ENCODE data around the gene PKP4.

PKP4 gene

GRCh38 chr2:158519481-158519880 lies 62.7 kb downstream of the PKP4 start:
- H3K4me3 ChIP-seq (ENCODE audit: low read length) = no peak overlapping the region
- no peak for DNase-seq (ENCODE audit: low read depth, low spot score)

GRCh38 chr2:158529379-158530259 lies 72.9 kb downstream of the PKP4 start:
- DNase-seq (ENCODE audit: low read depth, low spot score) = no peak
- no peak overlapping the region for H3K4me3 ChIP-seq (ENCODE audit: low read length)

- no peak overlapping the region for H3K4me3 ChIP-seq (ENCODE audit: low read length)
- no peak for DNase-seq (ENCODE audit: low read depth, low spot score)
Observed at GRCh38 chr2:158530829-158531228, 74.1 kb downstream of the PKP4 start.

GRCh38 chr2:158533009-158533408 lies 76.3 kb downstream of the PKP4 start:
- peak; percentile 53 for DNase-seq (ENCODE audit: low read depth, low spot score)
- H3K4me3 ChIP-seq (ENCODE audit: low read length) = no peak overlapping the region

- H3K4me3 ChIP-seq (ENCODE audit: low read length) = no peak overlapping the region
- DNase-seq (ENCODE audit: low read depth, low spot score) = peak; percentile 14
Observed at GRCh38 chr2:158539176-158540005, 82.6 kb downstream of the PKP4 start.

- H3K4me3 ChIP-seq (ENCODE audit: low read length) = no peak overlapping the region
- no peak for DNase-seq (ENCODE audit: low read depth, low spot score)
Observed at GRCh38 chr2:158542577-158542976, 85.8 kb downstream of the PKP4 start.

GRCh38 chr2:158543957-158544356 lies 87.2 kb downstream of the PKP4 start:
- DNase-seq (ENCODE audit: low read depth, low spot score) = no peak
- H3K4me3 ChIP-seq (ENCODE audit: low read length) = no peak overlapping the region

GRCh38 chr2:158544998-158545397 lies 88.2 kb downstream of the PKP4 start:
- no peak overlapping the region for H3K4me3 ChIP-seq (ENCODE audit: low read length)
- DNase-seq (ENCODE audit: low read depth, low spot score) = no peak

- H3K4me3 ChIP-seq (ENCODE audit: low read length) = no peak overlapping the region
- no peak for DNase-seq (ENCODE audit: low read depth, low spot score)
Observed at GRCh38 chr2:158546412-158547144, 89.8 kb downstream of the PKP4 start.

- DNase-seq (ENCODE audit: low read depth, low spot score) = no peak
- no peak overlapping the region for H3K4me3 ChIP-seq (ENCODE audit: low read length)
Observed at GRCh38 chr2:158553257-158553656, 96.5 kb downstream of the PKP4 start.

- H3K4me3 ChIP-seq (ENCODE audit: low read length) = no peak overlapping the region
- DNase-seq (ENCODE audit: low read depth, low spot score) = no peak
Observed at GRCh38 chr2:158554996-158555395, 98.2 kb downstream of the PKP4 start.

GRCh38 chr2:158556124-158556523 lies 99.4 kb downstream of the PKP4 start:
- H3K4me3 ChIP-seq (ENCODE audit: low read length) = no peak overlapping the region
- DNase-seq (ENCODE audit: low read depth, low spot score) = no peak

GRCh38 chr2:158557752-158558151 lies 101.0 kb downstream of the PKP4 start:
- H3K4me3 ChIP-seq (ENCODE audit: low read length) = no peak overlapping the region
- DNase-seq (ENCODE audit: low read depth, low spot score) = no peak

- DNase-seq (ENCODE audit: low read depth, low spot score) = no peak
- H3K4me3 ChIP-seq (ENCODE audit: low read length) = no peak overlapping the region
Observed at GRCh38 chr2:158559252-158559651, 102.5 kb downstream of the PKP4 start.

- no peak for DNase-seq (ENCODE audit: low read depth, low spot score)
- no peak overlapping the region for H3K4me3 ChIP-seq (ENCODE audit: low read length)
Observed at GRCh38 chr2:158560259-158560658, 103.5 kb downstream of the PKP4 start.

GRCh38 chr2:158561054-158561453 lies 104.3 kb downstream of the PKP4 start:
- DNase-seq (ENCODE audit: low read depth, low spot score) = no peak
- no peak overlapping the region for H3K4me3 ChIP-seq (ENCODE audit: low read length)

GRCh38 chr2:158567208-158567607 lies 110.5 kb downstream of the PKP4 start:
- DNase-seq (ENCODE audit: low read depth, low spot score) = no peak
- H3K4me3 ChIP-seq (ENCODE audit: low read length) = no peak overlapping the region

GRCh38 chr2:158569284-158569683 lies 112.5 kb downstream of the PKP4 start:
- DNase-seq (ENCODE audit: low read depth, low spot score) = no peak

GRCh38 chr2:158570869-158571268 lies 114.1 kb downstream of the PKP4 start:
- no peak for DNase-seq (ENCODE audit: low read depth, low spot score)
- no peak overlapping the region for H3K4me3 ChIP-seq (ENCODE audit: low read length)

More at GRCh38 chr2:158569284-158569683, 112.5 kb downstream of the PKP4 start:
- H3K4me3 ChIP-seq (ENCODE audit: low read length) = no peak overlapping the region

- no peak for DNase-seq (ENCODE audit: low read depth, low spot score)
- H3K4me3 ChIP-seq (ENCODE audit: low read length) = no peak overlapping the region
Observed at GRCh38 chr2:158573739-158574138, 117.0 kb downstream of the PKP4 start.

All from Jurkat, Clone E6-1 (cell line).